Activated T-helper 9 cell treated with anti-CD3 and anti-CD28 coated beads, Interleukin-2, amount 50 U/mL, for 16 hours (primary cell): ENCODE data around the gene KRT33A.

Source experiments
- DNase-seq: peaks from one replicate; pipeline ENCODE4 v3.0.0-alpha.2; 2020; ENCODE audit warnings: low read depth

The KRT33A gene

DNA sequence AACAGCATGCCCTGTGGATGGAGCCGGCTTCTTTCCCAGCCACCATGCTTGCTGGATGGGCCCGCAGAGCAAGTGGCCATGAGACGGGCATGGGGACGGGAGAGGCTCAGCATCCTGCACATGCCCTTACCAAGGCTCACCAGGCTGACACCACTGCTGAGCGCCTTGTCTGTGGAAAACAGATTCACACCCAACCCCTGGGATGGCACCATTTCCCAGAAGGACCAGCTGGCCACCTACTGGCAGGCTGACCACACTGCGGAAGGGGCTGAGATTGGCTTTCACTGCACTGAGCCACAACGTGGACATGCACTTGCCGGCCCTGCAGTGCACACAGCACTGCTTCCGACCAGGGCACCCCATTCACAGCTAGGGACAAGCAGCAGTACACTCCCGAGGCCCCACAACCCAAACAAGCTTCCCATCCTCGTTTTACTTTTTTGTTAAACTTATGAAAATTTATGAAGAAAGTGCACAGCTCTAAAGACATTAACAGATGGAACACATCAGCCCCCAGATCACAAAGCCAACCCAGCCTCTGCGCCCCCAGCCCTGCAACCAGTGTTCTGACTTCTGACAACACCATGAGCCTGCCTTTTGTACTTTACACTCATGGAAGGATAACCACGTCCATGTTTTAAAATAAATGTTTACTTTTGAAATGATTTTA, 21.2 kb downstream of the KRT33A start:
- DNase-seq = no peak

DNA sequence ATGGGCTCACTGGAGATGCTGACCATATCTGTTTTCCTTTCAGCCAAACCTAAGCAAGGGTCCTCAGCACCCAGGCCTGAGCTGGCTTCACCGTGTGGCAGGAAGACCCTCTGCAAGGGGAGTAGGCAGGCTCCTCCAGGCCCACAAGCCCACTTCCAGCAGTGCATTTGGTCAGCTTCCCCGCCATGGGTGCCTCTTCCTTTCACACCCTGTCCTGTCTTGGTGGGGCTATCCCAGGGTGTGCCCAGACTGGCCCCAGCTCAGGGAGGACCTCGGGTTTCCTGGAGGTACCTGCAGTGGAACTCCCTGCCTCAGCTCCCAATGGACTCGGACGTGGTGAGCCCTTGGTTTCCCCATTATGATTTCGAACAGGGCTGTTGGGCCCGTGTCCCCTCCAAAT, 22.4 kb downstream of the KRT33A start:
- DNase-seq = no peak

DNA sequence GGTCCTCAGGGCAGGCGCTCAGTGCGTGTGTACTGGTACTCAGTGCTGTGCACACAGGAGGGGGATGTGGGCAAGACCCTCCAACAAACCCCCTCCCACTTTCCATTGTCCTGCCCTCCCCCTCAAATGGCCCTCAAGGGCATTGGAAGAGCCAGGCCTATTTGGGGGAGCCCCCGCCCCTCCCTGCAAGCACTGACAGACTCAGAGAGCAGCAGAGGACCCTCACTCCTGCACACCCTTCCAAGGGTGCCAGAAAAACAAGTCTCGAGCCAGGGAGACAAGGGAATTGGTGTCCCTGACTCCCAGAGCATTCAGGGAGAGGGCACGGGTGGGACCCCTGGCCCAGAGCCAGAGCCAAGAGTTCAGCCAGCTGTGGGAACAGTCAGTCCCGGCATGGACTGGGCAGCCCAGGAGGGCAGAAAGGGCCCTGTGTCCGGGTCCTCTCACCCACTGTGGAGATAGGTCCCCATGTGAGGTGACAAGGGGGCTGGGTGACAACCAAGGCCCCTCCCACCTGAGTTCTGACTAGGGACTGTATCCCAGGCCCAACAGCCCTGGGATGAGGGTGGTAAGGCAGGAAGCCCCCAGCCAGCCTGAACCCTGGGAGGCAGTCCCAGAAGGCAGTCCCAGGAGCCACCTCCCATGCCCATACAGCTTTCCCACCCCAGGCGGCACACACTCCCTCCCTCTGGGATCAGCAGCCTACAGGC, 23.1 kb downstream of the KRT33A start:
- DNase-seq = no peak

DNA sequence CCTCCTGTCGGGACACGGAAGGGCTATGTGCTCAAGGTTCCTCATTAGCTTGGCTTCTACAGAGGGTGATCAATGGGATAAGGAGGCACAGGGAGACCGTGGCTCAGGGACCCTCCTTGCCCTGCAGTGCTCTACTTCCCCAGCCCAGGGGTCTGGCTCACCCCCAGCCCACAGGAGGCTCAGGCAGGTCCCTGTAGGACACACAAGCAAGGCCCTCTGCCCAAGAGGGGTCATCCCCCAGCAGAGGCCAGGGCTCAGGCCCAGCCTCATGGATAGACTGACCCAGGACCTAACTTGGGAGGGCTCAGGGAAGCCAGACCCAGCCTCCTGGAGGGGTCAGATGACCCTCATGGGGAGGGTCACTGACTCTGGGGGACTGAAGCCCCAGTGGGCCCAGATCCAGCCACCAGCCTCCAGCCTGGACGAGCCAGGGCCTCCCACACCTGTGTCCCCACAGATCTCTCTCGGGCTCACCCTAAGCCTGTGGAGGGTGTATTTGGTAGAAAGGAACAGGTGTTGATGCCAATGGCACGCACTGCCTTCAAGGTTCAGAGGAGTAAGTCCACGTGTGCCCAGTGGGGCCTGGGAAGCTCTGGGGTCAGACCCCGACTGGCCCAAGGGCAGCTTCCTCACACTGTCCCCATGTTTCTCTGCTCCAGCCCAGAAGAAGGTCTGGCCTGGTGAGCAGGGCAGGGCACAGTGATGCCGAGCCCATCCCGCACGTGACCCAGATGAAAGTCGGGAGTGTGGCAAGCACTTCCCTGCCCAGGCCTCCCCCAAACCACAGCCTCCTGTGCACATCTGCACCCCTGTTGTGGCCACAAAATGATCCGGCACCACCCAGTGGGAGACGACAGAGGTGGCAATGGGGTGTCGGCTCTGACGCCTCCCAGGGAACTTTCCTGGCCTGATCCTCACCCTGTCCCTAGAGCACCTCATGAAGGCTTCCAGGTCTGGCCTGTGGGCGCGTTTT, 24.2 kb downstream of the KRT33A start:
- no peak for DNase-seq

DNA sequence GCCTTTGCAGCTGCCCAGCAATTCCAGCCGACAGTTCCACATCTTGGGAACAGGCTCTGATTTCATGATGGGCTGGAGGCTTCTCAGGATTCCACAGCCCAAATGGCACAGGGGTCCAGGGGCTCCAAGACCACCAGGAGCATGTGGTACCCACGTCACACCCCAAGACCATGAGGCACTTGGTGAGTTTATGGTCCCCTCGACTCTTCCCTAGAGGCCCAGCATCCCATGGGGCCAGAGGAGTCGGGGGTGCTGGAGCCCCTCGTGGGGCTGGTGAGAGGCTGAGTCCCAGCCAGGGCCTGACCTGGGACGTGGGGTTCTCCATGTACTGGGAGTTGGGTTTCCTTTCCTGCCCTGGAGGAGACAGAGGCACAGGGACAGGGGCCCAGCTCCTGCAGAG, 25.0 kb downstream of the KRT33A start:
- no peak for DNase-seq

DNA sequence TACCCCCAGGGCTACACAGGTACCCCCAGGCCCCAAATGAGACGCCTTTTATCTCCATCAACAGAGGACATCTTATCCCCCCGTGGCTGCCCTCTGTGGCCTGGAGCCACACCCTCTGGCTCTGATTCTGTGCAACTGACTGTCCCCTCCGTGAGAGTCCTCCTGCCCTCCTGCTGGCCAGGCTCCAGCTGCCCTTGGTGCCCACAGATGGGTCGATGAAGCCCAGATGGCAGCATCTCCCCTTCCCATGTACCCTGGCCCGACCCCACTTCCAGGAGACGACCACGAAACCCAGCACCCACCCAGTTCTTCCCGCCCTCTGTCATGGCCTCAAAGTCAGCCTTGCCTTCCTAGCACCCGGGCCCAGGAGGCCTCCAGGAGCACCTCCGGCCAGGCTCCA, 25.5 kb downstream of the KRT33A start:
- no peak for DNase-seq

DNA sequence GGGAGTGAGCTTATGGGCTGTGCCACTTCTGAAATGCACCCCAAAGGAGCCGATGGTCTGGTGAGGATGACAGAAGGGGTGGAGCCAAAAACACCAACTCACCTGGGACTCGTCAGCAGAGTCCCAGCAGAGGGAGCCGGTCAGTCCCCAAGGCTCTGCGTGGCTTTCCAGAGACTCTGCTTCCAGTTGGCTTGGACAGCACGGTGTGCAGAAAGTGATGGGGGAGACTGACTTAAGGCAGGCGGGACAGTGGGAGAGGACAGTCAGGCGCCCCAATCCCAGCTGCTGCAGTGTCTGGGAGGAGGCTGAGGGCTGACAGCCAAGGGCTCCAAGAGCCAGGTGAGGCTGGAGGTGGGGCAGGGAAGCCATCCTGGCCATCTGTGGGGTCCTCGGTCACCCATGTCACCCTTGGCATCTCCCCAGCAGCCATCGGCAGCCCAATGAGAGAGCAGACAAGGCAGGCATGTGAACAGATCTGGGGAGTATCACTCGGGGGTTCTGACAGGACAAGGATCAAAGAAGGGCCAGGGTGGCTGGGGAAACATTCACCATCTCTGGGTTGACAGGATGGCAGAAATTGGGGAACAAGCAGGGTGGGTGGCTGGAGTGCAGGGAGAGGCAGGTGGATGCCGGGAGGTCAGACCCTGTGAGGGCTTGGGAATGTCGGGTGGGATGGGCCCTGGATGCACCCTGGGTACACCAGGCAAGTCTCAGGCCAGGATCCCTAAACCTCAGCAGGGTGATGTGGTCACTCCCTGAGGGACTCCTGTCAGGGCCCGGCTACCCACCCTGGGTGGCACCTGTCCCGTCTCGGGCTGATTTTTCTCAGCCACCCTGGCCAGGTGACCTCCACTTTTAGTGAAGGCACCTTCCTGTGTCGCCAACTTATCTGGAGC, 26.2 kb downstream of the KRT33A start:
- no peak for DNase-seq

DNA sequence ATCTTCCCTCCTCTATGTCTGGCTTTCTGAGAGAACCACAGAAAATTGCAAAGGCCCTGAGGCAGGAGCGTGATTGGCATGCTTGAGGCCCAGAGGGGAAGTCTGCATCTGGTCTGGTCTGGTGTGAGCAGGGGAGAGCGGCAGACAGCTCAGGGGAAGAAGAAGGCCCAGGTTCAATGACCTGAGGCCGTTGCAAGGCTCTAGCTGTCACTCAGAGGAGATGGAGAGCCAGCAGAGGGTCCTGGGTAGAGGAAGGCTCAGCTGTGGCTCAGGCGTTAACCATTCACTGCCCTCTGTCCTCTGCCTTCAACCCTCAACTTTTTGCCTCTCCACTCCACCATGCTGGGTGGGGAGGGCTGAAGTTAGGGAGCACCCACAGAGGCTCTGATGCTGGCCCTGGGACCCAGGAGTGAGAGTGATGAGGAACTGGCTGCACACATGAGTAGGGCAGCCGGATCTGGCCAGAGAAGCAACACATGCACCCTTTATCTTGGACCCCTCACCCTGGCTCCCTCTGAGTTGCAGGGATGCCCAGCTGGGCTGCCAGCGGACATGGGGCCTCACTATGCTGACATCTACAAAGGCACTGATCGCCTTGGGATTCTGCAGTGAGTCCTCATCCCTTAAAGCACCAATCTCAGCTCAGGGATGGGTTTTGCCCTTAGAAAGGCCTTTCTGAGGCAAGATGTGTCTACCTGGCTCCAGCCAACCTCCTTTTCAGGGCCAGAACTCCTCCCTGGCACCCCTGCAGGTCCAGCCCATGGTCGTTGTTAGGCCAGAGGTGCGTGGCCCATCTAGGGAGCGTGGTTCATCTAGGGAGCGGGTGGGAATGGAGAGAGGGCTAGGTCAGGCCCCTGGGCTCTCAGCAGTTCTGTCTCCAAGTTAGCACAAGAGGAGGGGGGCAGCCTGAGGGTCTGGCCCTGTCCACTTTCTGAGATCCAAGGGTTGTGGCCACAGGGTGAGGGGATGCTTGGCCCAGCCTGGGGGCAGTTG, 27.4 kb downstream of the KRT33A start:
- DNase-seq = no peak

DNA sequence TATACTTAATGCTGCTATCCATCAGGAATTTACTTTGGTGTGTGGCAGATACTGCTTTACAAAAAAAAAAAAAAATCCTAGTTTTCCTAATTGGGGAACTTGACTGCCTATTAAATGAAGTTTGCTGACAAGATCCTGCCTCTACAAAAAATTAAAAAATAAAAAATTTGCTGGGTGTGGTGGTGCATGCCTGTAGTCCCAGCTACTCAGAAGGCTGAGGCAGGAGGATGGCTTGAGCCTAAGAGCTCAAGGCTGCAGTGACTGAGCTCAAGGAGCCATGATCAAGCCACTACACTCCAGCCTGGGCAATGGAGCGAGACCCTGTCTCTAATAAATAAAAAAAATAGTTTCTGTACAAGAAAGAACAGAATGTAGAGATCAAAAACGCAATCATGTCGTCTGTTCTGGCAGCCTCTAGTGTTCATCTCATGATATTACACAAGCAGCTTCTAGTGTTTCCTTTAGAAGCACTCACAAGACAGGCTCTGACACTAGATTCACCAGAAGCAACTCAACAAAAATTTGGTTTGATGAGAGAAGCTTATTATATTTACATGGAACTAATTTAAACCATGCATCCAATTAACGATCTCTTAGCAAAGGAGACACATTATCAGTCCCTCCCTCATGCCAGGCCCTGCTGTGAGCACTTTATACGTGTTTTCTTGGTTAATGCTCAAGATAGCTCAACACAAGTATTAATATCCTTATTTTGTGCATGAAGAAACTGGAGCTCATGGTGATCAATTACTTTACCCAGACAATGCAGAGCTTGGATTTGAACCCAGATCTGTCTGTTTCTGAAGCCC, 28.3 kb downstream of the KRT33A start:
- no peak for DNase-seq

DNA sequence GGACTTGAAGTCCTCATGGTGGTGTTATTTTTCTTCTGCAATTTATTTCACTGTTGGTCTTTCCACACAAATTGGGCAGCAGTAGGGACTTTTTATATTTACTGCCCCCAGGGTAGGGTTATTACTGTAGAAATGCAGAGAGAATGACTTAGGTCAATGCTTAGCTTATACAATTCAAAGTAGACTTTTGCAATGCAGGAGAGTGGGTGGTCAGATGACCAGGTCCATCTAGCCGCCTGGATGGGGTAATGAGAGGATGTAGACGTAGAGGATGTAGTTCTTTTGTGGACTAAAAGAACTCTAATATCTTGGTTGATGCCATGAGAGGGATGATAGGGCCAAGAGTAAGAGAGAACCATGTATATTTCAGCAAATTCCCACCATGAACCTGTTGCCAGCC, 32.4 kb downstream of the KRT33A start:
- DNase-seq = no peak

DNA sequence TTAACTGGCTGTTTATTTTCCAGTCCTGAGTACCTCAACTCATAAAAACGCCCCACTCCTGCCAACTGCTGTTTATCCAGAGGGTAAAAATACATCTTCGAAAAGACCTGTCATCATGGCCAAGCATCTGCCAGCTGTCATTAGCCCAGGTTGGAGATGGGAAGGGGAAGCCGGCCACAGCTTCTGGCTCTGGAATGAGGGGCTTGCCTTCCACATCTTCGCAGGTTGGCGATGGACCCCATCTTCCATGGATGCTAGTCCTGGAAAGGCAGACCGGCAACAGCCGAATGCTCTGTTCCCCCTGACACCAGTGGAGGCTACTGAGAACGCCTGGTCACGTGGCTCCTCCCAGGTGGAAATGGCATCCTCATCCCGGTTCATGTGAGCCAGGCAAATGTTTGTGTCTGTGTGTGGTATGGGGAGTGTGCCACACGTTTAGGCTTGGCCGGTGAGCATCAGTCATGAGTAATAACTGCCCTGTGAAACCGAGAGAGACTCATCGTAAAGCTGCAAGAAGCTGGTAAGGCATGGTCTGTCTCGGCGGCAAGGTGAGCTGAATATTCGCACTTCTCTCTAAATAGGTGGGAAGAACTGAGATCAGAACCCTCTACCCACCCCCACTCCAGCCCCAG, 34.7 kb downstream of the KRT33A start:
- DNase-seq = no peak

DNA sequence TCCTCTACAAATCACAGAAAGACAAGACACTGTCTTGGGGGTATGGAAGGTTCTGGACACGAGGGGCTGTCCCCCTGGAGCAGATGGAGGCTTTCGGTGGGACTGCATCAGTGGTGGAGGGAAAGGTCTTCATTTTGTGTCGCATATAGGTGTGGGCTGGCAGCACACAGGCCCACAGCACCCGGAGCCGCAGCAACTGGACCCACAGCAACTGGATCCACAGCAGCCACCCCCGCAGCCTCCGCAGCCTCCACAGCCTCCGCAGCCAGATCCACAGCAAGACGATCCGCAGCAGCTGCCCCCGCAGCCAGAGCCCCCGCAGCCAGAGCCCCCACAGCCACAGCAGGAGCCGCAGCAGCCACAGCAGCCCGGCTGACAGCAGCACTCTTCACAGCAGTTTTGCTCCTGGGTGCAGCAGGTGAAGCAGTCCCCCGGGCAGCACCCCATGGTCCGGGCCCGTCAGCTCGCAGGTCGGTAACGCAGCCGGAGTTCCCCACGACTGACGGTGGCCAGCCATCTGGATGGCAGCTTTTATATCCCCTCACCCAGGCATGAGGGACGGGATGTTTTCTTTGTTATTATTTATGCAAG, 35.3 kb downstream of the KRT33A start, which contains the start of gene KRTAP17-1:
Gene KRTAP17-1, minus strand, starts transcription at position 507 of the 591 bp plus-strand sequence. Its CDS starts 60 bp downstream, at position 447.
- no peak for DNase-seq

DNA sequence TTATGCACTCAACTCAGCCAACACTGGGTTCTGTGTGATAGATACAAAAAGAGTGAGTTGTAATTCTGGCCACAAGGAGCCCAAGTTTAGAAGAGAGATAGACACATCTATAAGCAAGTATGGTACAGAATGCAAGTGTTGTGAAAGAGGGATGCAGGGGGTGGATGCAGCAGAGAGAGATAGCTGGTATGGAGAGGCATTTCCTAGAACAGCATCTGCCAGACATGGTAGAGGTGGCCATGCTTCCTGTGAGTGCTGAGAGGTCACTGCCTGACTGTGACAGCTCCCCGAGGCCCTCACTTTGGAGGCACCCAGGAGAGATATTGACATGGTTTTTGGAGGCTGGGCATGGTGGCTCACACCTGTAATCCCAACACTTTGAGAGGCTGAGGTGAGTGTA, 39.5 kb downstream of the KRT33A start:
- DNase-seq = no peak

DNA sequence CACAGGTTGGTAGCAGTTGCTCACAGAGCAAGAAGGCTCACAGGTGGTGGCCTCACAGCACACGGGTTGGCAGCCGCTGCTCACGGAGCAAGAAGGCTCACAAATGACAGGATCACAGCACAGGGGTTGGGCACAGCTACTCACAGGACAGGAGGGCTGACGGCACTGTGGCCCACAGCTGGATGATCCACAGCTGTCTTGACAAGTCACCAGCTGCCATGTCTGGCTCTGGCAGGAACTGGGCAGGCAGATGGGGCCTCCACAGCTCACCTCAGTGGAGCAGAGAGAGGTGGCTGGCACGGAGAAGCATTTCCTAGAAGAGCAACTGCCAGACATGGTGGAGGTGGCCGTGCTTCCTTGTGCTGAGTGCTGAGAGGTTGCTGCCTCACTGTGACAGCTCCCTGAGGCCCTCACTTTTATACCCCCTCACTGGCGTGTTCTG, 41.7 kb downstream of the KRT33A start, which contains the start of gene KRTAP16-1:
Gene KRTAP16-1, minus strand, starts transcription at position 392 of the 442 bp plus-strand sequence. Its CDS starts 56 bp downstream, at position 336.
- DNase-seq = peak; percentile 16

DNA sequence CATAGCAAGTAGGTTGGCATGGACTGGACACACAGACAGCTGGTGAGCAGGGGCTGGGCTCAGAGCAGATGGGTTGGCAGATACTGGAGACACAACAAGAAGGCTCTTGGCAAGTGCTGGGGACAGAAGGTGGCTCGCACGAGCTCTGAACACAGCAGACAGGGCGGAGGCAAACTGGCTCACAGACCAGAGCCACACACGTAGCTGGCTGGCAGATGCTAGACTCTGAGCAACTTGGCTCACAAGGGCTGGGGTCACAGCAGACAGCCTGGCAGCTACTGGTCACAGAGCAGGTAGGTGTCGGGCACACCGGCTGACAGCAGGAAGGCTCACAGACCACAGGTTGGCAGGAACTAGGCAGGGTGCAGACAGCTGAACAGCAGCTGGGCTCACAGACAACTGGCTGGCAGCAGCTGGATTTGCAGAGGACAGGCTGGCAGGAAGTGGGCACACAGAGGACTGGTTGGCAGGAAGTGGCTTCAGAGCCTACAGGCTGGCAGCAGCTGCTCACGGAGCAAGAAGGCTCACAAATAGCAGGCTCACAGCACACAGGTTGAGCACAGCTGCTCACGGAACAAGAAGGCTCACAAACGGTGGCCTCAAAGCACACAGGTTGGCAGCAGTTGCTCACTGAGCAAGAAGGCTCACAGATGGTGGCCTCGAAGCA, 42.2 kb downstream of the KRT33A start:
- DNase-seq = peak; percentile 33

DNA sequence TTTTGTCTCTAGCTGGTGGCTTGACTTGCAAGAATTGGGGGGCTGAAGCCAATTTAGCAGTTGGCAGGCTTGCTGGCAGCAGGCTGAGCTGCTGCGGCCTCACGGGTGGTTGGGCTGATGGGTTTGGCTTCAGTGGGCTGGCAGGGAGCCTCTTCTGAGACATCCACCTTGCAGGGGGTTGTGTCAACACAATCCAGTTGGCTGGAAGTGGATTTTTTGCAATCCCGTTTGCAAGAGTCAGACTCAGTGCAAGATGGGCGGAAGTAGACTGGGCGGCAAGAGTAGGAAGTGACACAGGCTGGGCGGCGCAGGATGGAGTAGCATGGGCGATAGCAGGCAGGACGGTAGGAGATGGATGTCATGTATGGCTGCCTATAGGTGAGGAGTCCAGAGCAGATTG, 43.0 kb downstream of the KRT33A start:
- no peak for DNase-seq

DNA sequence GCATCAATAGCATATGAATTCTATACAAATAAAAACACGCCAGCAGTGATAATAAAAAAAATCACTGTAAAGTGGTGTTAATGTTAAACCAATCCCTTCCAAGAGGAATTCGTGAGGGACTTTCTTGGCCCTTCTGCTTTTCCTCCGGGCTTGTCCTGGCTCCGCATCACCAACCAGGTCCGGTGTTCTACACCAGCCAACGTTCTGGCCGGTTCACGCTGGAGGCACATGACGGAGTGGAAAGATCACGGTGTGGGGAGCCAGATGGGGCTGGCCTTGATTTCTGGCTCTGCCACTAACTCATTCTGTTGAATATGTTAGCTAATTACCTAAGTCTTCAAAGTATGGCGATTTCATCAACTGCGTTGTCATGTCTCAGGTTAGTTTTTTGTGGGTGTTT, 46.5 kb downstream of the KRT33A start:
- DNase-seq = no peak

DNA sequence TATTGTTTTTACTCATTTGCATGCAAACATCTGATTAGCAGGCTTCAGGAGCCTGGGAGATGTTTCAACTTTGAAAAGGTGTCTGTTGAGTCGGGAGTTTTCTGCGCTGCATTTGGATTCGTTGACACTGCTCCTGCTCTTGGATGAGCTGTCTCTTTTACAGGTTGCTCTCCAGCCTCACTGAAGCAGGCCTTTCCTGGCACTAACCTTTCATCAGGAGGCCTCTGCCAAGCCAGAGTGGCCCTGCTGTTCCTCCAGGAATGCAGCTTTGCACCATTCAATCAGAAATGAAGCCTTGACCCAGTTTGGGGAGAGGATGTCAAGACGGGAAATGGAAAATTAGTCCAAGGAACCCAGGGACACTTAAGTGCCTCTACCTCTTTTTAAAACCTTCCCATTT, 47.6 kb downstream of the KRT33A start:
- DNase-seq = no peak
